ENCODE measurements around the gene TTC7B. TPM values are rescaled to one million over a fixed set of nuclear protein-coding genes. Genes with fewer than 3 reads are reported as not detected.

The TTC7B gene
- polyA plus RNA-seq, 1 donor from 2014 or later: 19.9 TPM

- H3K27me3 ChIP-seq (ENCODE audit: insufficient read depth, low read depth, low read length): no peaks in the 10 kb centered on the region
- no peak overlapping the region for H3K27ac ChIP-seq (ENCODE audit: low read length)
- H3F3A ChIP-seq (ENCODE audit: insufficient read depth, low read length, poor library complexity, severe bottlenecking): no peaks in the 10 kb centered on the region
- no peak overlapping the region for H2AFZ ChIP-seq (ENCODE audit: low read depth, low read length)
- H3K9ac ChIP-seq (ENCODE audit: low read length): no peak overlapping the region
- H3K36me3 ChIP-seq (ENCODE audit: insufficient read depth, low read length): no peaks in the 10 kb centered on the region
- no peak overlapping the region for H3K4me3 ChIP-seq (ENCODE audit: low read length)
- H3K79me2 ChIP-seq (replicated peaks; ENCODE audit: insufficient read depth, low read length): no peaks in the 10 kb centered on the region
- no peak overlapping the region for H3K4me2 ChIP-seq (ENCODE audit: low read length)
- TF ChIP-seq EP300 (conservative IDR thresholded peaks at IDR 0.05; ENCODE audit: poor library complexity, severe bottlenecking) (no peak), MXI1 (conservative IDR thresholded peaks at IDR 0.05; ENCODE audit: poor library complexity, severe bottlenecking) (no peak), EZH2 (IDR thresholded peaks at IDR 0.05; ENCODE audit: borderline replicate concordance, insufficient read depth, low read length, poor library complexity, severe bottlenecking) (no peak), RAD21 (conservative IDR thresholded peaks at IDR 0.05) (no peak), TAF1 (IDR thresholded peaks at IDR 0.05; ENCODE audit: low read depth) (no peak), CTCF (IDR thresholded peaks at IDR 0.05; ENCODE audit: poor library complexity, severe bottlenecking) (no peak), REST (IDR thresholded peaks at IDR 0.05; ENCODE audit: borderline replicate concordance) (no peak), SMC3 (conservative IDR thresholded peaks at IDR 0.05; ENCODE audit: poor library complexity) (no peak), POLR2AphosphoS5 (IDR thresholded peaks at IDR 0.05) (no peak)
- no peaks in the 10 kb centered on the region for H4K20me1 ChIP-seq (ENCODE audit: insufficient read depth)
- no peaks in the 10 kb centered on the region for H3K9me3 ChIP-seq (ENCODE audit: low read length)
- no peaks in the 10 kb centered on the region for H3K9me2 ChIP-seq (ENCODE audit: insufficient read depth, low read length)
Measured at GRCh38 chr14:90849787-90850444, 33.7 kb upstream of the TTC7B start.

- H4K20me1 ChIP-seq (ENCODE audit: insufficient read depth): no peaks in the 10 kb centered on the region
- H3K27me3 ChIP-seq (ENCODE audit: insufficient read depth, low read depth, low read length): no peaks in the 10 kb centered on the region
- H3K4me3 ChIP-seq (ENCODE audit: low read length): no peak overlapping the region
- no peak overlapping the region for H3K9ac ChIP-seq (ENCODE audit: low read length)
- TF ChIP-seq POLR2AphosphoS5 (IDR thresholded peaks at IDR 0.05) (no peak), CTCF (IDR thresholded peaks at IDR 0.05; ENCODE audit: poor library complexity, severe bottlenecking) (no peak), RAD21 (conservative IDR thresholded peaks at IDR 0.05) (no peak), EP300 (conservative IDR thresholded peaks at IDR 0.05; ENCODE audit: poor library complexity, severe bottlenecking) (no peak), EZH2 (IDR thresholded peaks at IDR 0.05; ENCODE audit: borderline replicate concordance, insufficient read depth, low read length, poor library complexity, severe bottlenecking) (no peak), REST (IDR thresholded peaks at IDR 0.05; ENCODE audit: borderline replicate concordance) (no peak), TAF1 (IDR thresholded peaks at IDR 0.05; ENCODE audit: low read depth) (no peak), SMC3 (conservative IDR thresholded peaks at IDR 0.05; ENCODE audit: poor library complexity) (no peak), MXI1 (conservative IDR thresholded peaks at IDR 0.05; ENCODE audit: poor library complexity, severe bottlenecking) (no peak)
- H3K9me3 ChIP-seq (ENCODE audit: low read length): no peaks in the 10 kb centered on the region
- H3K27ac ChIP-seq (ENCODE audit: low read length): no peak overlapping the region
- H2AFZ ChIP-seq (ENCODE audit: low read depth, low read length): no peak overlapping the region
- H3K36me3 ChIP-seq (ENCODE audit: insufficient read depth, low read length): no peaks in the 10 kb centered on the region
- H3F3A ChIP-seq (ENCODE audit: insufficient read depth, low read length, poor library complexity, severe bottlenecking): no peaks in the 10 kb centered on the region
- no peak overlapping the region for H3K4me2 ChIP-seq (ENCODE audit: low read length)
- no peaks in the 10 kb centered on the region for H3K79me2 ChIP-seq (replicated peaks; ENCODE audit: insufficient read depth, low read length)
- H3K9me2 ChIP-seq (ENCODE audit: insufficient read depth, low read length): no peaks in the 10 kb centered on the region
Measured at GRCh38 chr14:90848944-90849731, 32.9 kb upstream of the TTC7B start.
